ENCODE measurements around the gene WDR7.

GRCh38 chr18:56748698-56749268, 97.6 kb downstream of the WDR7 start:
- TF ChIP-seq, protein P1, sequence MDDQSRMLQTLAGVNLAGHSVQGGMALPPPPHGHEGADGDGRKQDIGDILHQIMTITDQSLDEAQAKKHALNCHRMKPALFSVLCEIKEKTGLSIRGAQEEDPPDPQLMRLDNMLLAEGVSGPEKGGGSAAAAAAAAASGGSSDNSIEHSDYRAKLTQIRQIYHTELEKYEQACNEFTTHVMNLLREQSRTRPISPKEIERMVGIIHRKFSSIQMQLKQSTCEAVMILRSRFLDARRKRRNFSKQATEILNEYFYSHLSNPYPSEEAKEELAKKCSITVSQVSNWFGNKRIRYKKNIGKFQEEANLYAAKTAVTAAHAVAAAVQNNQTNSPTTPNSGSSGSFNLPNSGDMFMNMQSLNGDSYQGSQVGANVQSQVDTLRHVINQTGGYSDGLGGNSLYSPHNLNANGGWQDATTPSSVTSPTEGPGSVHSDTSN (IDR thresholded peaks at IDR 0.05), result no peak
- TF ChIP-seq CTCF (IDR thresholded peaks at IDR 0.05), result peak; percentile 68
- no peak for TF ChIP-seq ZFP36 (IDR thresholded peaks at IDR 0.05; ENCODE audit: borderline replicate concordance, partially characterized antibody)
- no peak for TF ChIP-seq KDM5A (IDR thresholded peaks at IDR 0.05)
- TF ChIP-seq, protein P2, sequence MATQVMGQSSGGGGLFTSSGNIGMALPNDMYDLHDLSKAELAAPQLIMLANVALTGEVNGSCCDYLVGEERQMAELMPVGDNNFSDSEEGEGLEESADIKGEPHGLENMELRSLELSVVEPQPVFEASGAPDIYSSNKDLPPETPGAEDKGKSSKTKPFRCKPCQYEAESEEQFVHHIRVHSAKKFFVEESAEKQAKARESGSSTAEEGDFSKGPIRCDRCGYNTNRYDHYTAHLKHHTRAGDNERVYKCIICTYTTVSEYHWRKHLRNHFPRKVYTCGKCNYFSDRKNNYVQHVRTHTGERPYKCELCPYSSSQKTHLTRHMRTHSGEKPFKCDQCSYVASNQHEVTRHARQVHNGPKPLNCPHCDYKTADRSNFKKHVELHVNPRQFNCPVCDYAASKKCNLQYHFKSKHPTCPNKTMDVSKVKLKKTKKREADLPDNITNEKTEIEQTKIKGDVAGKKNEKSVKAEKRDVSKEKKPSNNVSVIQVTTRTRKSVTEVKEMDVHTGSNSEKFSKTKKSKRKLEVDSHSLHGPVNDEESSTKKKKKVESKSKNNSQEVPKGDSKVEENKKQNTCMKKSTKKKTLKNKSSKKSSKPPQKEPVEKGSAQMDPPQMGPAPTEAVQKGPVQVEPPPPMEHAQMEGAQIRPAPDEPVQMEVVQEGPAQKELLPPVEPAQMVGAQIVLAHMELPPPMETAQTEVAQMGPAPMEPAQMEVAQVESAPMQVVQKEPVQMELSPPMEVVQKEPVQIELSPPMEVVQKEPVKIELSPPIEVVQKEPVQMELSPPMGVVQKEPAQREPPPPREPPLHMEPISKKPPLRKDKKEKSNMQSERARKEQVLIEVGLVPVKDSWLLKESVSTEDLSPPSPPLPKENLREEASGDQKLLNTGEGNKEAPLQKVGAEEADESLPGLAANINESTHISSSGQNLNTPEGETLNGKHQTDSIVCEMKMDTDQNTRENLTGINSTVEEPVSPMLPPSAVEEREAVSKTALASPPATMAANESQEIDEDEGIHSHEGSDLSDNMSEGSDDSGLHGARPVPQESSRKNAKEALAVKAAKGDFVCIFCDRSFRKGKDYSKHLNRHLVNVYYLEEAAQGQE (IDR thresholded peaks at IDR 0.05), result no peak
- no peak for TF ChIP-seq PHF8 (IDR thresholded peaks at IDR 0.05; ENCODE audit: borderline replicate concordance, low read depth)
- TF ChIP-seq, protein P3, sequence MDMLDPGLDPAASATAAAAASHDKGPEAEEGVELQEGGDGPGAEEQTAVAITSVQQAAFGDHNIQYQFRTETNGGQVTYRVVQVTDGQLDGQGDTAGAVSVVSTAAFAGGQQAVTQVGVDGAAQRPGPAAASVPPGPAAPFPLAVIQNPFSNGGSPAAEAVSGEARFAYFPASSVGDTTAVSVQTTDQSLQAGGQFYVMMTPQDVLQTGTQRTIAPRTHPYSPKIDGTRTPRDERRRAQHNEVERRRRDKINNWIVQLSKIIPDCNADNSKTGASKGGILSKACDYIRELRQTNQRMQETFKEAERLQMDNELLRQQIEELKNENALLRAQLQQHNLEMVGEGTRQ (IDR thresholded peaks at IDR 0.05), result no peak
- TF ChIP-seq RFX5 (IDR thresholded peaks at IDR 0.05), result no peak
- TF ChIP-seq RAD21 (conservative IDR thresholded peaks at IDR 0.05 in 1 of 2, IDR thresholded peaks at IDR 0.05 in 1 of 2), result peak; percentile 72 to 78
- TF ChIP-seq CEBPB (IDR thresholded peaks at IDR 0.05), result no peak
- TF ChIP-seq POLR2A (IDR thresholded peaks at IDR 0.05; ENCODE audit: low read length), result no peak
- TF ChIP-seq ZNF302 (CRISPR knock-in tag; IDR thresholded peaks at IDR 0.05), result no peak
- no peak for TF ChIP-seq ESRRA (IDR thresholded peaks at IDR 0.05; ENCODE audit: borderline replicate concordance, low read length)
- no peak for TF ChIP-seq ZSCAN20 (CRISPR knock-in tag; IDR thresholded peaks at IDR 0.05)

Data from A549 (cell line).